ENCODE data around the gene CLK3.

Gene CLK3

DNA sequence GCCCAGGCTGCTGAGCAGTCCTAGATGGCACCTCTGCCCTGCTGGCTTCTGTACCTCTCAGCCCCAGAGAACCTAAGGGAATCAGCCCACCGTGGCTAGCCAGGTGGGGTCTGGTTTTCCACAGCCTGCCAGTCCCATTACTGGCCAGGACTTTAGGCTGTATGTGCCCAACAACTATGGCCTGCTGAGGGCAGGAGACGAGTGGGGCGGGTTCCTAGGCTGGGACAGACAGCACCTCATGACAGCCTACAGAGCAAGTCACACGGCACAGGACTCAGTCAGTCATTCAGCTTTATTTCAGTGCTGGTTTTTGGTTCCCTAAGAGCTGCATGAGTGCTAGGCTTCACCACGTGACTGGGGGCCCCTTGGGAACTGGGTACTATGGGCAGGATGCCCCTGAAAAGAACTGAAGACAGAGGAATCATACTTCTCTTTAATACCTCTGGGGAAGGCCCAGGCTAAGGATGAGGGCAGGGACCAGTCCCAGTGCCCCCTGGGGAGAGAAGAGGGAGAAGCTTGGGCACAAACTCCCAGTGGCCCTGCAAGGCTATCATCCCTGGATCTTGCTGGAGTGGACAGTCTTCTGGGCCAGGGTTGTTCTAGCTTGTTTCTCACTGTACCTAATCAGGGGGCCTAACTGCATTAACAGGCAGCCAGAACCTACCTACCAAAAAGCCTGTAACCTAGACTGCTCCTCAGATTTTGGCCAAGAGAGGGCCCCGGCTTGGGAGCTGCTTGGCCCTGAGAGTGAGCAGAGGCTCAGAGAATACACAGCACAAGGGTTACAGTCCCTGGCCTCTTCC is 14.8 kb downstream of the CLK3 start:
- intact Hi-C loops (cut with DNase I): loop anchor here (5.0 to 10.0 kb wide), 2 partner anchors 64 to 258 kb away; partner anchors contain the start of gene EDC3
- DNase-seq: peak in 1 of 42 donors; percentile 42

DNA sequence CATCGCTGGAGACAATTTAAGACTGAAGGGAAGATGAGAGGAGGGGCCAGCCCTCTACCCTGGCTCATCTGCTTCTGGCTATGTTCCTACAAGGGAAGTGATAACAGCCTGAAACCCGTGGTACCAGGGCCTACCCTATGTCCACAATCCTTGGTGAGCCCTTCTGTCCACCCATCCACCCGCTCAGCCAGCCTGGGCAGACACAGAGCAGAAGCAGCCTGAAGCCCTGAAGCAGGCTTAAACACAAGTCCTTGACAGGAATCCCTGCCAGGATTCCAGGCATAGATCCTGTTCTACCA is 15.4 kb downstream of the CLK3 start:
- intact Hi-C loops (cut with DNase I): loop anchor here (5.0 to 10.0 kb wide), 2 partner anchors 64 to 259 kb away; partner anchors contain the start of gene EDC3
- no peak for DNase-seq

DNA sequence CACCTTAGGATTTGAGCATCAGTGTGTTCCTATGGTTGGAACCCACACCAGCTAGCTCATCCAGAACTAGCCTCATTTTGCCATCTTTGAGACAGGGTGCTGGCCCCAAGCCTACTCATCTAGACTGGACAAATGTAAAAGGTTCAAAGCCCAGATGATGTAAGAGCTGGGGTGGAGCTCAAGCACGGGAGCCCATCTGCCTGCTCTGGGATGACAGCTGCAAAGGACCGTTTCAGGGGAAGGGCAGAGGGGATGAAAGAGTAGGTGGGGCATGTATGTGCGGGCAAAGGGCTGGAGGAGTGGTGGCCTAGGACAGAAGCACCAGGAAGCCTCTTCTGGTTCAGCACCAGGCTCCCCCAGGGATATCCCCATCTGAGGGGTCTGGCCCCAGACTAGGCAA is 15.8 kb downstream of the CLK3 start:
- intact Hi-C loops (cut with DNase I): loop anchor here (5.0 to 10.0 kb wide), 2 partner anchors 63 to 259 kb away; partner anchors contain the start of gene EDC3
- no peak for DNase-seq

DNA sequence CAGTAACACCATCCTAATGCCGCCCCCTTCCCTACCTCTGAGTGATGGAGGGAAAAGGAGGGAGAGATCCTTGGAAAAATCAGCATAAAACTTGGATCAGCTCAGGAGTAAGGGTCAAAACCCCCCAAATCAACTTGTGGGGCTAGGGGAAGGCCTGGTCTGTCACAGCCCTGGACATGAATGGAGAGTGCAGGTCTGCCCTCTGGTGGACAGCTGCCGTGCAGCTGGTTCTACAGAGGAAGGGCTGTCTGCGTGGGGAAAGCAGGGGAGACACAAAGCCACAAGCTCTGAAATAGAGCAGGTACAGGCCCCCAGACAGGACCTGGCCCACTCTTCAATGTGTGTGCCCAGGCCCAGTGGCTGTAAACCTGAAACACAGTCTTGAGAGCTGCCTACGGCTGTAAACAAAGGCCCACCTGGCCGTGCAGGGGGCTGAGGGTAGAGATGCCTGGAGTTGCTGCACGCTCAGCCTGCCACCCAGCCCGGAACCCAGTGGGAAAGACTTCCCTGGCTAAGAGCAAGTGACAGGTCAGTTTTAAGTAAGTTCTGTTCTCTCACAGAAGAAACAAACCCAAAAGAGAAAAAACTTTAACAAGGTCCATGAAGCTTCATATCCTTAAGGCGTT is 16.4 kb downstream of the CLK3 start:
- peak; percentile 45 to 85 (median 70) for DNase-seq
- intact Hi-C loops (cut with DNase I): loop anchor here (5.0 to 10.0 kb wide), 2 partner anchors 63 to 260 kb away; partner anchors contain the start of gene EDC3

DNA sequence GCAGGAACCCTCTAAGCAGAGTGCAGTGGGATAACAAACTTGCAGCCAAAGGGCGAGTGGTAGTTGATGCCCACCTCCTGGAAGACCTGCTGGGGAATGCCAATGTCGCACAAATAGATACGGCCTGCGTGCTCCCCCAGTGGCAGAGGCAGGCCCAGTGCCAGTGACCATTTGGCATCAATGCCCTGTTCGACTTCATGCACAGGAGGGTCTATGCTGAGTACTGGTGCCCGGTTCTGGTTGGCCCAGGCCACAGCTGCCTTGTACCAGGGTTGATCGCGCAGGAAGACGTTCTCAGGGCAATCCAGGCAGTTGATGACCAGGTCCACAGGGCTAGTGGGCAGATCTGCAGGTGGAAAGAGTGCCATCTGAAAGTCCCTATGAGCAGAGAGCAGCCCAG is 17.0 kb downstream of the CLK3 start:
- DNase-seq: no peak
- intact Hi-C loops (cut with DNase I): loop anchor here (5.0 to 10.0 kb wide), 2 partner anchors 62 to 260 kb away; partner anchors contain the start of gene EDC3

DNA sequence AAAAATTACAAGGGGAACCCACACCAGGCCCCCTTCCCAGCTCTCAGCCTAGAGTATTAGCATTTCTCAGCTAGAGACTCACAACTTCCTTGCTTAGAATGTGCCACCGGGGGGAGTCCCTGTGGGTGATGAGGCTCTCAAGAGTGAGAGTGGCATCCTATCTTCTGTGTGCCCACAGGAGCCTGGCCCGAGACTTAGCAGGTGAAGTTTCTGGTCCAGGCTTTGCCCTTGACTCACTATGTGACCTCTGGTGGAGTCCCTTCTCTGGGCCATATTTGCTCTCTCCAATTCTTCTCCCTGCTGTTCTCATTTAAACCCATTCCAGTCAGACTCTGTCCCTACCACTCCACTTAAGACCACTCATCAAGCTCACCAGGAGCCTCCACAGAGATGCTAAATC is 18.1 kb downstream of the CLK3 start:
- intact Hi-C loops (cut with DNase I): loop anchor here (2.0 to 10.0 kb wide), 3 partner anchors 61 to 261 kb away; partner anchors contain the start of gene EDC3
- no peak for DNase-seq

DNA sequence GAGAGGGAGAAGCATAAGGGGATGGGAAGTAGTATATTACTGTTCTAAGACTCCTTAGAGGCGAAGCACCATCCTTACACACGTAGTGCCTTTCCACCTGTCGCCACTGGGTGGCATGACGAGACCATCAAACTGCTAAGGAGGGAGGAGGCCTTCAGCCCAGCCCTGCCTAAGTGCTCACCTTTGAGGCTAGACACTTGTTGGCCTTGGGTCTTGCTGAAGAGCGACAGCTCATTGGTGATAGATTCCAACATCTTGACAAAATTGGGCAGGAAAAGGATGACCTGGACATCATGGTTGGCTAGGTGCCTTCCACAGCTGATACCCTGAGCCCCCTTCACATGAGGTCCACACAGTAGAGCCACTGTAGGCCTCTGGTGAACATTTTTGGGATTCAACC is 19.6 kb downstream of the CLK3 start:
- intact Hi-C loops (cut with DNase I): loop anchor here (2.0 to 10.0 kb wide), 2 partner anchors 60 to 134 kb away; partner anchors contain the start of gene EDC3
- peak; percentile 49 to 87 (median 74) for DNase-seq

DNA sequence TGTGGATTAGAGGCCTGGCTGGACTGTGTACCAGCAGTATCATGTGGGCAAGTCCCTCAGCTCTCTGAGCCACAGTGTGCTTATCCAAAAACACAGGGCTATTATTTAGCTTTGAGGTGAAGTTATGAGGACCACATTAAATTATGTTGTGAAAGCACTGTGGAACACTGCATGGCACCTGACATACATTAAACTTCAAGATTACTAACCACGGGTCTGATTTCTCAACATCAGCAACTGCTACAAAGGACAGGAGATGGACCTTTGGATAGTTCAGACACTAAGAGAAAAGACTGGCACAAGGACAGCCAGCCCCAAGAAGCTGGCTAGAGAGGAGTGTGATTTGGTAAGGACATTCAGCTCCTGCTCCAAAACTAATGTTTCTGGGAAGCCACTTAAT is 21.3 kb downstream of the CLK3 start:
- no peak for DNase-seq
- intact Hi-C loops (cut with DNase I): loop anchor here (10.0 kb wide), 1 partner anchor 58 kb away; the partner anchor contains the start of gene EDC3

DNA sequence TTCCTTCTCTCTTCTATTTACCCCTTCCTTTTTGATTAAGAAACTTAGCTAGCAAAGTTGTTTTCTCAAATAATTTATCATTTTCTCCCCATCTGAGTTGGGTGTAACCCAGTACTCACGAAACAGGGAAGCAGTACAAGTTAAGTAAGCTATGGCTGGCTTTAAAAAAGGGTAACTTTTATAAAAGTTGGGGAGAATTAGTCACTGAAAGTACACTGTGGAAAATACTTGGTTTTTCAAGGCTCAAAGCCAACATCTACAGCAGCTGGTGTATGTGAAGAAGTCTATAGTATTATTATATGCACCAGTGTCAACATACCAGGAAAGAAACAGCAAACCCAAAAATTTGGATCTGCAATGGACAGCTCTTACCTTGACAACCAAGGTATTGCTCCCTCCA is 25.5 kb downstream of the CLK3 start:
- DNase-seq: no peak
- intact Hi-C loops (cut with DNase I): no loop called here

DNA sequence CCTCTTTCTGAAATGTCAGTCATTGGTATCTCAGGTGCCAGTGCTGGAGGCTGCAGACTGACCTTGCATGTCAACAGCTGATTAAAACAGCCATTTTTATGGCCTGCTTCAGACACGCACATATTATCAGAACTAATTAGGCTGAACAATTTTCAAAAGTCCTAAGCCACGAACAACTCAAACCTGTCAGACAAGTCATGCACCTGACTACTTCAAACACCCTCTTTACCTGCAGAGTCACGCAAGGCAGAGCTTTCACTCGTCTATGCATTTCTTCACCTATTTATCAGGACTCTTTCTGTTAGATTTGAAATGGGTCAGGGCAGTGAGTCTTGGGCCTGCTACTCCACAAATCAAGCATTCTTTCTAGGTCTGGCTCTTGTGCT is 26.7 kb downstream of the CLK3 start:
- peak in 1 of 42 donors; percentile 10 for DNase-seq
- intact Hi-C loops (cut with DNase I): no loop called here

DNA sequence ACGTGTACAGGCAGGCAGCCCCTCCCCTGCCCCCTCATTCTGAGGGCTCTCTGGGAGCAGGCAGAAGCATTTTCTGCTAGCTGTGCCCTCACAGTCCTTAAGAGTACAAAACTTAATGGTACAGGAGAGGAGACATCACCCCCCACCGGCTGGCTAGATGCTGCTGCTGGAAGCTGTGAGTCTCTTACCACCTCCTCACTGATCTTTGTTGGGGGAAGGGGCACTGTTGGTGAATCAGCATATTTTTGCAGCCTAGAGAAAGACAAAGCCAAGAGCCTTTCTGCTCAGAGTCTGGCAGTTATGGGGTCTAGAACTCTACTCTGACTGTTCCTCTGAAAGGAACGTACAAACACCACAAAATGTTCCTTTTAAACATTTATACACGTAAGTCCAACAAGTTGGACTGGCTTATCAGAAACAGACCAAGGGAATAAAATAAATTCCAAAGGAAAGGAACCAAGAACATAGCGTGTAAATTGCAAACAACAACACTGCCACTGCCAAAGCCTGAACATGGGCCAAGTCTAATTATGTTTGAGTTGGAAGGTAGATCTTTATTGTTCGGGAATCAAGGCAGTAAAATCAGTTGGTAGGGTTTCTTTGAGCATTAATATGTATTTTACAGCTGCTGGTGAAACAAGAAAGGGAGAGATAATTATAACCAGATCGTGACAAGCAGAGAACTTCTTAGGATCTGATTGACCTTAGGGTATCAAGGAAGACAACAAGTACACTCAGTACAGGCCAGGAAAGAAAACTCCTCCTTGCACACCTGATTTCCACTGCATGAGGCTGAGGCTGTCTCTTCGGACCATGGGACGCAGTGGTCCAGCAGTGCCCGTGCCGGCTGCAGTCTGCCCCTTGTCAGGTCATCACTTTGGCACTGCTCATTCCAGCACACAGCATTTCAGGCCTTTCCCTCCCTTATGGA is 27.4 kb downstream of the CLK3 start:
- peak in 28 of 42 donors; percentile 32 to 83 (median 51) for DNase-seq
- intact Hi-C loops (cut with DNase I): no loop called here

DNA sequence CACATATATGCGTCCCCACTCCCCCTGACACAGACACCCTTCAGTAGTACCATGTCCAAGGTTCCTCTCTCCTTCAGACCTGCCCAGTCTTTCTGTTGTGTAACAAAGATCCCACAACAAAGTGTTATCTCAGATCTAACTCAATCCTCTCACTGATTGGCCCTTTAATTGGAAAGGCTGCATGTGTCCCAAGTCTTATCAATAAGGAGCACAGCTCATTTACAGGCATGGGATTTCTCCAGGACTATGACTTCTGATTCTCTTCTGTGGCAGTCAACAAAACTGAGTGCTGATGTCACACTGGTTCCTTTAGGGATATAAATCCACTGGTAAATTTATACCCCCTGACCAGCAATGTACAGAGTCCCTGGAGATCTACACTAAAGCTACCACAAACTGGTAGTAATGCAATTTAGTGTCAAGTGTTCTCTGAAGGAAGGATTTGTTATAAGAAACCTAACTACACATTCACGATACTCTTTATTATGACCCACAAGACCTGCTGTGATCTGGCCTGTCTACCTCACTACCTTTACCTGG is 28.1 kb downstream of the CLK3 start:
- no peak for DNase-seq
- intact Hi-C loops (cut with DNase I): no loop called here

DNA sequence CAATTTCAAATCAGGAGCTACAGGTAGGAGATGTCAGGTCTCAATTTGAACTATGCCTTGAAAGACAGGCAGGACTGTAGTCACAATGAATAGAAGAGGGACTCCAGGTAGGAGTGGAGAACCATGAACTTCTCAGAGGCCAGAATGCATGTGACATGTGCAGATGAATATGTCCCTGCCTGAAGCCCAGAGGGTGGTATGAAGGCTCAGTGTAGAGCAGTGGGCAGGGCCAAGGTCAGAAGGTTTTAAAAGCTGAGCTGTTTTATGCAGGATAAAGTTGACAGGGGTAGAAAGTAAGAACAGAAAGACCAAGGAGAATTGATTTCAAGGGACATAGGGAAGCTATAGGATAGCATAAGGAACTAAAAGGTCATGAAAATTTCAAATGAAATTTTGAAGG is 30.8 kb downstream of the CLK3 start:
- intact Hi-C loops (cut with DNase I): no loop called here
- no peak for DNase-seq

DNA sequence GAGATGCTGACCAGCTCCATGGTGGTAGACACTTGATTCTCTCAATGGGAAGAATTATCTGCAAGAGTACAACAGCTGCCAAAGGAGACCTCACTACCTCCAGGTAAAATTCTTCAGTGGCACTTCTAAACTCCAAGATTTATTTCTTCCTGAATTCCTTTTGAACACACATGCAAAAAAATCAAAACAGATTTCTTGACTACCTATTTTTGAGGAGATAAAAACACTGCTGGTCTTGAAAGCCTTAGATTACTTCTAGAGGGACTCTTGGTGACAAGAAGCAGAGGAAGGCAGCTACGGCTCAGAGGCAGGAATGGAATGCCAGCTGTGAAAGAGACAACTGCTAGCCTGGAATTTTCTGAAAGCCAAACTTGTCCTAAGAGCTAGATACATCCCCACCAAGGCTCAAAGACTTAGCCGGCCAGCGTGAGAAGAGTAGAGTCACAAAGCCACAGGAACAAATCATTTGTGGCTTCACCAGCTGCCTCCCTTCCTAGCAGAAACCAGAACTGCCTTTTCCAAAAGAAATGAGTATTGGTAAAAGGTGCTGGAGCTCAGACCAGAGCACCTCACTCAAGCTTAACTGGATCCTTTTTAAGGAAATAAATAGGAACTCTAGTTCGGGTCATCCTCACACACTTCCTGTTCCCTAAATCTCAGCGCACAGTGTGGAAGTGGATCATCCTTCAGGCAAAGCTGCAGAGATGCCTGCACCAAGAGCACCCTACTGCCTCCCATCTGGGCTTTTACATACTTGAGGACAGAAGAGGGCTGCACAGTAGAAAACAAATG is 32.6 kb downstream of the CLK3 start:
- intact Hi-C loops (cut with DNase I): no loop called here
- DNase-seq: no peak

DNA sequence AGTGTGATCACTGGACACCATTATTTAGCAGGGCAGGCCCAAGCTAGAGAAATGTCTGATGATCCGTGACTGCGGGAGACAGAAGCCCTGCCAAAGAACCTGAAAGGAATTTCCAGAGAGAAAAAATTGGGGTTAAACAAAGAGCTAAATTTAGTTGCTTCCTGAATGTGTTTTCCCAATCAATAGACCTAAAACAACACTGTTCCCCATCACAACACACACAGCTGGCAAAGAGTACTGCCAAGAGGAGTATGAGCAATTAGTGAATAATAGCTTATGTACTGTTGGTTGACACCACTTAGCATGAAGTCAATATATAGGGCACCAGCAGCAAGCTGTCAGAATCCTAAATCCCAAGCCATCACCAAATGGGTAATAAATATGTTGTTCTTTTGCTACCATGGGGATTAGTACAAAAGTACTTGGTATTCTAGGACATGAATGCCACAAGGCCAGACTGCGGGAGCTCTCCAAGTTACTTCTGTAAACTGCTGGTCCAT is 35.7 kb downstream of the CLK3 start:
- DNase-seq: peak in 1 of 42 donors; percentile 28
- intact Hi-C loops (cut with DNase I): no loop called here

DNA sequence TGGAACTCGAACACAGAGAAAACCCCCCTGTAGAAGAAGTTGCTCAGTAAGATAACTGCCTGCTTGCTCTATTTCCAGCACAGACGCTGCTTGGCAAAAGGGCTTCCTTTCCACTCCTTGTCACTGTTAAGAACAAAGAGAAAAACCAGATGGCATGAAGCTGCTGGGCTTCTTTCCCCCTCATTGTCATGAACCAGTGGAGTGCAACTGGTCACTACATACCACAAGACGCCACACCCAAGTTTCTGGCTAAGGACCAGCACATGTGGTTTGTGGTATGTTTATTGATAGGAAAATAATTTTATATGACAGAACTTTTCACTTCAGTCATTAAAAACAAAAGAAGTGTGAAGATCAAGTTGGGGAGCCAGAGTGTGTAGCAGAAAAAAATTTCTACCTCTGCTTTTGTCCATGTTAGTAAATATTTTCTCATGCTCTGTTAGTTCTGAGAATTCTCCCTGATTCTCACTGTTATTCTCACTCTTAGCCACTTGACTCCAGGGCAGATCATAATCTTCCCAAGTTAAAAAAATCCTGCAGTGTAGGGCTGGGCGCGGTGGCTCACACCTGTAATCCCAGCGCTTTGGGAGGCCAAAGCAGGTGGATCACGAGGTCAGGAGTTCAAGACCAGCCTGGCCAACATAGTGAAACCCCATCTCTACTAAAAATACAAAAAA is 37.9 kb downstream of the CLK3 start:
- DNase-seq: no peak
- intact Hi-C loops (cut with DNase I): no loop called here

DNA sequence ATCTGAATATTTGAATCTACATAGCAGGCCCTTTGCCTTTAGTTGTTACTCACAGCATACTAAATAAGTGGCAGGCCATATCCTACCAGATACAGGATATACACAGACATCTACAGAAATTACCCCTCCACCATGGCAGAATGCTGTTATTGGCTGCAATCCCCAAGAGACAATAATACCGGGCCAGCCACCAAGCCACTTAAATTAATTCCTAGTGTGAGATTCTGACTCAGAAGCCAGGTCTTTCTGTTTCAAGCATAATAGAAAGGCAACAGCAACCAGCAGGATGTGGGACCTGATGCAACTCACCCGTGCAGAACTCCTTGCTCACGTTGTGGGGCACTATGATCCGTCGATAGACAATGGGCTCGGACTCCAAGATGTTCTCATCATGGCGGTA is 39.8 kb downstream of the CLK3 start:
- intact Hi-C loops (cut with DNase I): no loop called here

More for the DNA sequence above, 39.8 kb downstream of the CLK3 start:
- DNase-seq: no peak

Data from head of caudate nucleus (tissue), 42 donors.